Measurements from ENCODE around the gene MPO. TPM values are rescaled to one million over a fixed set of nuclear protein-coding genes. Genes with fewer than 3 reads are reported as not detected.

The MPO gene
- total and polyA plus RNA-seq, 2 of the 8 experiments (the other 6 are each of a cell fraction or from before 2014, with no cell fraction given), result 0.06 to 0.74 TPM

- Histone ChIP-seq H3K79me2 (ENCODE audit: control insufficient read depth in 1 of 2, insufficient read depth in 2 of 2, low read length in 2 of 2) (no peaks in the 10 kb centered on the region), H2BK12ac (ENCODE audit: low read depth, low read length) (no peak overlapping the region), H3K4me1 (replicated peaks in 1 of 4; ENCODE audit: control insufficient read depth in 3 of 4, insufficient read depth in 4 of 4, low read length in 3 of 4) (peaks cover 0 to 3% (median 0%) of the 10 kb centered on the region in 4 experiments; a peak in 1 of 7 replicates), H3K14ac (ENCODE audit: insufficient read length) (no peak overlapping the region), H3K9ac (replicated peaks in 1 of 4; ENCODE audit: extremely low read depth in 1 of 4, low read depth in 3 of 4, low read length in 3 of 4) (no peak overlapping the region), H3K4me2 (ENCODE audit: insufficient read depth in 1 of 2, low read depth in 2 of 2, low read length in 2 of 2) (no peak overlapping the region), H2AFZ (ENCODE audit: low read length) (no peak overlapping the region), H4K91ac (replicated peaks; ENCODE audit: insufficient read length, low read length) (no peak overlapping the region), H4K20me1 (replicated peaks in 1 of 2; ENCODE audit: control insufficient read depth in 1 of 2, insufficient read depth in 2 of 2, low read length in 2 of 2) (no peaks in the 10 kb centered on the region), H4K8ac (ENCODE audit: extremely low read depth, insufficient read depth, low read length) (no peak overlapping the region), H3K27ac (ENCODE audit: low read depth, low read length) (no peak overlapping the region), H3K18ac (ENCODE audit: extremely low read depth, low read length) (no peak overlapping the region), H2BK5ac (ENCODE audit: low read depth, low read length) (no peak overlapping the region), H4K5ac (ENCODE audit: insufficient read length, low read depth, low read length) (no peak overlapping the region), H3K9me3 (ENCODE audit: insufficient read depth in 2 of 2, low read depth in 1 of 2, low read length in 1 of 2) (no peaks in the 10 kb centered on the region), H3K36me3 (ENCODE audit: control insufficient read depth in 2 of 4, insufficient read depth in 4 of 4, low read length in 3 of 4) (no peaks in the 10 kb centered on the region), H2BK20ac (ENCODE audit: low read length) (no peak overlapping the region), H3K23me2 (ENCODE audit: low read depth, low read length) (no peaks in the 10 kb centered on the region), H3K4ac (replicated peaks; ENCODE audit: insufficient read length, low read depth, low read length) (no peak overlapping the region), H3K4me3 (ENCODE audit: extremely low read depth in 1 of 4, insufficient read depth in 2 of 4, low read depth in 3 of 4, low read length in 4 of 4) (no peak overlapping the region), H2BK15ac (ENCODE audit: low read length) (no peak overlapping the region), H2BK120ac (replicated peaks; ENCODE audit: low read depth, low read length) (no peak overlapping the region), H3K56ac (replicated peaks; ENCODE audit: insufficient read length, low read depth, low read length) (no peak overlapping the region), H2AK5ac (ENCODE audit: low read depth, low read length) (no peak overlapping the region), H3K23ac (ENCODE audit: insufficient read length) (no peak overlapping the region), H3K79me1 (ENCODE audit: low read depth, low read length) (no peaks in the 10 kb centered on the region), H3K27me3 (replicated peaks in 1 of 4; ENCODE audit: control insufficient read depth in 3 of 4, extremely low read depth in 1 of 4, insufficient read depth in 3 of 4, low read length in 3 of 4) (peaks cover 0 to 8% (median 0%) of the 10 kb centered on the region in 4 experiments; a peak in 3 of 7 replicates)
- POLR2A ChIA-PET (ENCODE audit: partially characterized antibody), result no interaction called here
- no peak for DNase-seq (ENCODE audit: low read depth in 1 of 2, low spot score in 2 of 2)
- no peak for FAIRE-seq
- 53% methylated on average over 2 of the region's 2 CpGs; no CpG with 5 or more reads in 1 of the 2 experiments for WGBS, 2 experiments (ENCODE audit: extremely low coverage in 1 of 2, insufficient coverage in 1 of 2, insufficient read length in 1 of 2, insufficient replicate concordance in 2 of 2, low coverage in 1 of 2, low lambda C conversion rate in 2 of 2, missing lambda C conversion rate in 1 of 2)
- CTCF ChIA-PET (ENCODE audit: partially characterized antibody), result interaction anchor here (1.0 to 7.9 kb wide), 18 partner anchors 9 to 176 kb away, joined by 3 to 75 read pairs (median 5); partner anchors contain the start of gene SUPT4H1
- TF ChIP-seq SP2 (IDR thresholded peaks at IDR 0.05; ENCODE audit: low read length) (no peak), SIRT6 (IDR thresholded peaks at IDR 0.05; ENCODE audit: low read length) (no peak), RAD21 (IDR thresholded peaks at IDR 0.05 in 1 of 2, conservative IDR thresholded peaks at IDR 0.05 in 1 of 2; ENCODE audit: low read depth in 2 of 2, low read length in 2 of 2) (peak; percentile 24 to 55; a peak in 3 of 4 replicates), GABPA (IDR thresholded peaks at IDR 0.05; ENCODE audit: borderline replicate concordance, insufficient read depth, low read length) (no peak), CTCF (IDR thresholded peaks at IDR 0.05; ENCODE audit: control extremely low read depth in 1 of 3, insufficient read depth in 1 of 3, low read depth in 1 of 3, low read length in 3 of 3) (peak; percentile 23 to 32 (median 24))
Measured at GRCh38 chr17:58276423-58276822, 4.3 kb downstream of the MPO start.
